HG03097 (cell line): ENCODE results near the gene DCAF10.
A peak's percentile ranks its signal among the peaks of the same experiment; 100 is the strongest.
"Not testable (repeated sequence)": the region's sequence is repeated elsewhere in the genome, so short reads cannot be mapped to it uniquely, and the experiment has no call there.

Source experiments
- ATAC-seq: cut with Tn5 transposase; IDR thresholded peaks from one replicate; pipeline ENCODE4 v1.9.1; 2021; ENCODE audit not compliant: unreplicated experiment, low FRiP score

Gene DCAF10

DNA sequence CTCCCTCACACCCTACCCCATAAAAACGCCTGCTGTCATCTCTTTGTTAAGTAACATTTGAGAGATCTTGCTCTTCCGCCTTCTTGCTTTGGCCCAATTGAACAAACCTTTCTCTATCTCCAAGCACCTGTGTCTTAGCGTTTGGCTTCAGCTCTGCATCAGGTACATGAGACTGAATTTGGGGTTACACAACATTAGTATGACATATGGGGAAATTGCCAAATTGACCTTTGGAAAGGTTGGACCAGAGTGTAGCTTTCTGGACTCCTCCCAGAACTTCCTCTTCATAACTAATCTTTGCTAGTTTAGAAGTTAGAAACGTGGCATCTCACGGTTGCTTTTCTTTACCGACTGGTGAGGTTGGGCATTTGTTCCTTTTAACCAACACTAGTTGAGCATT is 12.3 kb upstream of the DCAF10 start:
- no peak for ATAC-seq

DNA sequence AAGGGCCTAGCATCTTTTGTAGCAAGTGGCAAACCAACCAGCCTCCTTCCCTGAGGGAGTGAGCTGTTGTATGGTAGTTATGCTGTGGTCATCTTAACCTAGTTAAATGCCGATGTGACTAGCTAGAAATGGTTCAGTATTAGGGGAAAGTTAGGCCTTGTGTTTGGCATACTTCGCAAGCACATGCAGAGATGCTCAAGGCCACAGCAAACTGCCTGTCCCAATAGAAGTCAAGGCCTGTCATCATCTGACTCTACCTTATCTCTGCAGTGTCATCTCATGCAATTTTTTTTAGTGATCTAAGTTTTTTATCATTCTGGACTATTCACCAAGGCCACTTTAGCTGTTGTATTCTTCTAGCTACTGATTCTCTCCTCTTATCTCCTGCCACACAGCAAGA is 10.5 kb upstream of the DCAF10 start:
- no peak for ATAC-seq

DNA sequence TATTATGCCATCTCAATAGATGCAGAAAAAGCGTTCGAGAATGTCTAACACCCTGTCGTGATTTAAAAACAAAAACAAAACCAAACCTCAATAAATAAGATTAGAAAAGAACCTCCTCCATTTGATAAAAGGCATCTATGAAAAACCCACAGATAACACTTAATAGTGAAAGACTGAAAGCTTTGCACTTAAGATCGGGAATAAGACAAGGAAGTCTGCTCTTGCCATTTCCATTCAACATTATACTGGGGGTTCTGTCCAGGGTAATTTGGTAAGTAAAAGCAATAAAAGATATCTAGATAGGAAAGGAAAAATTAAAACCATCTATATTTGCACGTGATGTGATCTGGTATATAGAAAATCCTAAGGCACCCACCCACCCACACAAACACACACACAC is 8.5 kb upstream of the DCAF10 start:
- ATAC-seq = no peak

DNA sequence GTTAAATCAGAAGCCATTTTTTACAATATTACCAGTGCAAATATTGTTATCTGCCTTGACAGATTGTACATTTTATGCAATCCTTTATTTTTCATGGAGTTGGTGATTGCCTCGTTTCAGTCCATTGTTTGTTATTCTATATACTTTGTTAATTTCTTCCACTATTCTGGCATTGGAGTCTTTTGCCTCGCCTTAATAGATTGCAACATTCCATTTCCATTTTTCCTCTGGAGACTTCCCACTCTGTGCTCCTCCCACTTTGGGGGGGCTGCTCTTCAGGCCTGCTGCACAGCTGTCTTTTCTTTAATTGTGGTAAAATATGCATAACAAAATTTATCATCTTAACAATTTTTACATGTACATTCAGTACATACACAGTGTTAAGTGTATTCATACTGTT is 4.4 kb upstream of the DCAF10 start:
- no peak for ATAC-seq

DNA sequence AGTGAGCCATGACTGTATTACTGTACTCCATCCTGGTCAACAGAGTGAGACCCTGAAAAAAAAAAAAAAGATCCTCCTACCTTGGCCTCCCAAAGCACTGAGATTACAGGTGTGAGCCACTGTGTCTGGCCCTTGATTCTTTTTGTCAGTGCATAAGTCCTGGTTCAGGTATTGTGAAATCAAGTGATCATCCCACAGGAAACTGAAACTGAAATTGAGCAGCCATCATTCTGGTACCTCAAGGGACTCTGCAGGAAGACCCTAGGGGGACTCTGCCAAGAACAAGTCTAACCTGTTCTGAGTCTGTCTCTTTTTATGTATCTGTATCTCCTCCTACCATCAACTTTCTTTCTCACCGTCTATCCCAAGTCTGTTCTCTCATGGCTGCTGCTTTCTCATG is 1.9 kb upstream of the DCAF10 start:
- no peak for ATAC-seq

DNA sequence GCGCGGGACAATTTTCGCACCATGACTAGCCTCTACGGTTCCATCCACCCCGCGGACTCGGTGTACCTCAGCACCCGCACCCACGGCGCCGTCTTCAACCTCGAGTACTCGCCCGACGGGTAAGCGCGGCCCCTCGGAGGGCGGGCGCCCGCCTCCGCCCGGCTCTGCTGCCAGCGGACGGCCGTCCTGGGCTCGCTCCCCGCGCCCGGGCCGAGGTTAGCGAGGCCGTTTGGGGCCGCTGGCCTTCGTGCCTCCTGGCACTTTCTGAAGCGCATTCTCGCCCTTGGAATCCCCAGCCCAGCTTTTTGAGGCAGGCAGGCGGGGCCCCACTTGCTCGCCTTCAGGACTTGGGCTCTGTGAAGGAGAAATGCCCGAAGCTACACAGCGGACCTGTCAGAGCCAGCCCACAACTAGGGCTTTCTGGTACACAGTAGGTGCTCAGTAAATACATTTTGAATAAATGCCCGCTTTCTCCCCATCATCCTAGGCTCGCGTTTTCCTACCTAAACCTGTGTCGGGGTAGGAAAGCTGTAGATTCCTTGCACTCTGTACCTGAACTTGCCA is 772 bp downstream of the DCAF10 start:
- peak; percentile 30 for ATAC-seq

DNA sequence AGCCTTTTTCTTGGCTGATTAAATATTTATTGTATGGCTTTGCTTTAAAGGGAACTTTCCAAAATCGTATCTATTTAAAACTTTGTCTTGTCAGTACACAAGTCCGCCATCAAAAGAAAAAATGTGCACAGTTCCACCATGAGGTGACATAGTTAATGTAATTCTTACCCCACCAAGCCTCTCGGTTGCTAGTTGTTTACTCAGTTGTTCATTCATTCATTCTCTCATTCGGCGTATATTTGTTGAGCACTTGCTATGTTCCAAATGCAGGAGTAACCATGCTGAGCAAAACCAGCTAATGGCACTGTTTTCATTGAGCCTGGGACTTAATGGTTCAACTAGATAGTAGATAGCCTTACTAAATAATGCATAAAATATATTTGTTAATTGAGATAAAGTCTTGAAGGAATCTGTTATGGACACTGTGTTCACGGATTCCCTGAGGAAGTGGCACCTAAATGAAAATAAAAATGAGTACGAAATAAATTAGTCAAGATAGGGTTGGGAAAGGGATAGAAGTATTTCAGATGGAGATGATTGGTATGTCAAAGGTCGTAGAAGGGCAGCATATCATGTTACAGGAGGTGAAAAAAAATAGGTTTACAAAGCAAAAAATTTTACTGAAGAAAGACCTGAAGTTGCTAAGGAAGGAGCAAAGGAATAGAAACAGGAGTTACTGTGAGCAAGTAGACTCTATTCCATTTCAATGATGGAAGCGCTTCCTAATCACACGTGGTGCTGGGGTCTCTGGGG is 1.5 kb downstream of the DCAF10 start:
- ATAC-seq = no peak

DNA sequence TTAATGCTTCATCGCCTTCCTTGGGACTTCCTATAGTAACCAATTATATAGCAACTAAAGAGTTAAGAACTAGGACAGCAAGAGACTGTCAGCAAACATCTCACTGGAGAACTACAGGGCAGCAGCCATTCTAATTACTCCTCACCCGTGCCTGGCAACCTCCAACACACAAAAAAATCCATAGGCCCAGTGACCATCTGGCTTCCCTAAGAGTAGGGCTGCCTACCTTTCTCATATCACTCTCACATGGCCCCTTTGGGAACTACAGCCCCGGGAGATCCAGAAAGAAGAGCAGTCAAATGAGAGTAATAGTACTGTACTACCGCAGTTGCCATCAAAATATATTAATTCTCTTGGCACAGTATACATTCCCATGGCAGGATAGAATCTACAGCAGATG is 5.7 kb downstream of the DCAF10 start:
- ATAC-seq = no peak

DNA sequence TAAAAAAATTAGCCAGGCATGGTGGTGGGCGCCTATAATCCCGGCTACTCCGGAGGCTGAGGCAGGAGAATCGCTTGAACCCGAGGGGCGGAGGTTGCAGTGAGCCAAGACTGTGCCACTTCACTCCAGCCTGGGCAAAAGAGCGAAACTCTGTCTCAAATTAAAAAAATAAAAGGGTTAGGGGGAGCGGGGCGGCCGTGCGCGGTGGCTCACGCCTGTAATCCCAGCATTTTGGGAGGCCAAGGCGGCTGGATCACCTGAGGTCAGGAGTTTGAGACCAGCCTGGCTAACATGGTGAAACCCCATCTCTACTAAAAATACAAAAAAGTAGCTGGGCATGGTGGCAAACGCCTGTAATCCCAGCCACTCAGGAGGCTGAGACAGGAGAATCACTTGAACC is 9.1 kb downstream of the DCAF10 start:
- not testable (repeated sequence) for ATAC-seq

DNA sequence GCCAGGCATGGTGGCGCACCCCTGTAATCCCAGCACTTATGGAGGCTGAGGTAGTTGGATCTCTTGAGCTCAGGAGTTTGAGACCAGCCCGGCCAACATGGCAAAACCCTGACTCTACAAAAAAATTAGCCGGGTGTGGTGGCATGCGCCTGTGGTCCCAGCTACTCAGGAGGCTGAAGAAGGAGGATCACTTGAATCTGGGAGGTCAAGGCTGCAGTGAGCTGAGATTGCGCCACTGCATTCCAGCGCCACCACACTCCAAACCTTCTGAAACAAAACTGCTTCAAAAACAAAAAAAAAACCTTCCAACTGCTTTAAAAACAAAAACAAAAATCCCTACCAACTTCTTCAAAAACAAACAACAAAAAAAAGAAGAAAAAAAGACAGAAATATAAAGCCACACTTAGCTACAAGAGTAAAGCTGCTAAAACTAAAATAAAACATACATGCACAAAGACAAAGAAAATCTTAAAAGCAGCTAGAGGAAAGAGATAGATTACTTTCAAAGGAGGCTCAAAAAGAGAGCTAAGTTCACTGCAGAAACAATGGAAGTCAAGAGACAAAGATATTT is 11.4 kb downstream of the DCAF10 start:
- ATAC-seq = no peak

DNA sequence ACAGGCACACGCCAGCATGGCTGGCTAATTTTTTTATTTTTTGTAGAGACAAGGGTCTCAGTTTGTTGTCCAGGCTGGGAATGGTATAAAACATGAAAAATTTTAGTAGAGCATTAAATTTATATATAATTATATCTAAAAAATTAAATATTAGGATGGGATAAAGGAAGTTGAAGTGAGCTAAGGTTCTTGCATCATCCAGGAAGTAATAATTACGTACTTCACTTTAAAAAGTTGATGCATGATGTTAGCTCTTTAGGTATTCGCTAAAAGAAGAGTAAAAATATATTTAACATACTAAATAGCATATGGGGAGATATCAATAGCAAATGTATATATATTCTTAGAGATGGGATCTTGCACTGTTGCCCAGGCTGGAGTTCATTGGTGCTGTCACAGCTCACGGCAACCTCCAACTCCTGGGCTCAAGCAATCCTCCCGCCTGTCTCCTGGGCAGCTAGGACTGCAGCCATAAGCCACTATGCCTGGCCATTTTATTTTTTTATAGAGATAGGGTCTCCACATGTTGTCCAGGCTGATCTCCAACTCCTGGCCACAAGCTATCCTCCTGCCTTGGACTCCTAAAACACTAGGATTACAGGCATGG is 12.3 kb downstream of the DCAF10 start:
- ATAC-seq = no peak

DNA sequence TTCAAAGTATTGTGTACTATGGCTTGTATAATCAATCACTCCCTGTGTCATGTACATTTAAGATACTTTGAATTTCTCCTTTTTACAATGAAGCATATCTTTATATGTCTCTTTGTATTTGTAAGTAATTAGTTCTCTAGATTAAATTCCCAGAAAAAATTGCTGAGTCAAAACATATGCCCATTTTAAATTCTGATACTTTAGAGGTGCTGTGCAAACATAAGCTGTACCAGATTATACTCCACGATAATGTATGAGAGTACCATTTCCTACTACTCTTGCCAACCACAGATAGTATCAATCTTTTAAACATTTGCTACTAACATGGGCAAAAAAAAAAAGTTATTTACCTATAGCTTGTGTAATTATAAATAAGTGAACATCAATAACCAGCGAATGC is 18.3 kb downstream of the DCAF10 start:
- ATAC-seq = no peak

DNA sequence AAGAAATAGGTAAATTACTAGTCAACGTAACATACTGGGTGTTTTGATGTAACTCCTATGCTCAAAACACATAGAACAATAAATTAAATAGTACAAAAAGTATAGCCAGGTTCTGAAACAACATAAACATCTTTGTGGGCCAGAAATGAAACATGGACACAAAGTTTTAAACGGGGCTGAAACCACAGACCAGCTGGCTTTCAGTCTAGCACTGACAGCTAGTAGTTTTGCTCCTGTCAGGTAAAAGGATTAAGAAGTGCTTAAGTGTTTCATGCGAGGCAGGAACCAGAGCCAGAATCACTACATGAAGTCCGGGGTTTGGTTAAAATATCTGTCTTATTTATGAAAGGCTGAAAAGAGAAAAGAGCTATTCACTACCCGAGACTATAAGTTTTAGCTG is 19.5 kb downstream of the DCAF10 start:
- ATAC-seq = no peak

DNA sequence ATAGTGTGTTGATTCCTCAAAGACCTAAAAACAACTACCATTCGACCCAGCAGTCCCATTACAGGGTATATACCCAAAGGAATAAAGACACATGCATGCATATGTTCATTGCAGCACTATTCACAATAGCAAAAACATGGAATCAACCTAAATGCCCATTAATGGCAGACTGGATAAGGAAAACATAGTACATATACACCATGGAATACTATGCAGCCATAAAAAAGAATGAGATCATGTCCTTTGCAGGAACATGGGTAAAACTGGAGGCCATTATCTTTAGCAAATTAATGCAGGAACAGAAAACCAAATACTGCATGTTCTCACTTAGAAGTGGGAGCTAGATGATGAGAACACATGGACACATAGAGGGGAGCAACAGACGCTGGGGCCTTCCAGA is 24.6 kb downstream of the DCAF10 start:
- not testable (repeated sequence) for ATAC-seq

DNA sequence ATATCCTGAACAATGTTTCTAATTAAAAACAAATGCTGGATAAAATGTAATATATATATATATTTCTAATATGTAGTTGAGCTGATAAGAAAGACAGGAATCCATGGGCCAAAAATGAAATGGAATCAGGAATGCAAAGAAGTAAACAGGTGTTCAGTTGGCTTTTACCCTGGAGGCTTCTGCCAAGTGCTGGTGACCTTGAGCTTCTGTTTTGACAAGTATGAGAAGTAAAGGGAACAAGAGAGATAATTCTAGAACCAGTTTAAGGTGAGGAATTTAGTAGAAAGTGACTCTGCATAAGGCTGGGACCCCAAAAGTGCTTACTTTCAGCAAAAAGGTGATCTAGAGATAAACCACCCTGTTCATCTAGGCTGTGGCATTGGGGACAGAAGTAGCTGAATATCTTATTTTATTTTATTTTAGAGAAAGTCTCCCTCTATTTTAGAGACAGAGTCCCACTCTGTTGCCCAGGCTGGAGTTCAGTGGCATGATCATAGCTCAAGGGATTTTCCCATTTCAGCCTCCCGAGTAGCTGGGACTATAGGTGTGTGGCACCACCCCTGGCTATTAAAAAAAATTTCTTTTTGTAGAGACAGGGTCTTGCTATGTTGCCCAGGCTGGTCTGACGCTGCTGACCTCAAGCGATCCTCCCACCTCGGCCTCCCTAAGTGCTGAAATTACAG is 27.0 kb downstream of the DCAF10 start:
- no peak for ATAC-seq

DNA sequence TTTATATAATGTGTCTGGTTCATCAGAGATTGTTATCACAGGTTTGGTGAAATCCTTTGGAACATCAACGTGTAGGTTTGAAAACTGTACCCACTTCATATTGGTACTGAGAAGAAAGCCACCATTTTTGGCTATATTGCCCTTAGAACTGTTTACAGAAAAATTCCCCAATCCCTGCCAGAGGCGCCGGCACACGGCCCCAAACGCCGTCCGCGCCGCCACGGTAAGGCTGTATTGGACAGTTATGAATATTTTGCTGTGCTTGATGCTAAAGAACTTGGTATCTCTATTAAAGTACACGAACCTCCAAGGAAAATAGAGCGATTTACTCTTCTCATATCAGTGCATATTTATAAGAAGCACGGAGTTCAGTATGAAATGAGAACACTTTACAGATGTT is 35.2 kb downstream of the DCAF10 start:
- ATAC-seq = no peak

DNA sequence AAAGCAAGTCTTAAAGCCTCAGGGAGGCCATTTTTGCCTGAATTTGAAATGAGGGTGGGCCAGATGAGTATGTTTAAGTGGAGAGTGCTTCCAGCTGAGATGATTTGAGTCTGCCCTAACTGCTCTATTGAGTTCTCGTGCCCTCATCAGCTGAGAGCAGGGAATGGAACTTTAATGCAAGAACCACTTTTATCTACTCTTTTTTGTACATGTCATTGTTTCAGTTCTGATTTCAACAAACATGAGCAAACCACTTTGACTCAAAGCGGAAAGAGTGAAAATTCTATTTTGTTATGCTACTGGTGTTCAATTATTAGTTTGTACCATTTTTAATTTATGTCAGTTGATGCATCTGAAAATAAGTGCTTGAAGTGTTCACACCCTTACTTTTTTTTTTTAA is 35.8 kb downstream of the DCAF10 start:
- no peak for ATAC-seq

DNA sequence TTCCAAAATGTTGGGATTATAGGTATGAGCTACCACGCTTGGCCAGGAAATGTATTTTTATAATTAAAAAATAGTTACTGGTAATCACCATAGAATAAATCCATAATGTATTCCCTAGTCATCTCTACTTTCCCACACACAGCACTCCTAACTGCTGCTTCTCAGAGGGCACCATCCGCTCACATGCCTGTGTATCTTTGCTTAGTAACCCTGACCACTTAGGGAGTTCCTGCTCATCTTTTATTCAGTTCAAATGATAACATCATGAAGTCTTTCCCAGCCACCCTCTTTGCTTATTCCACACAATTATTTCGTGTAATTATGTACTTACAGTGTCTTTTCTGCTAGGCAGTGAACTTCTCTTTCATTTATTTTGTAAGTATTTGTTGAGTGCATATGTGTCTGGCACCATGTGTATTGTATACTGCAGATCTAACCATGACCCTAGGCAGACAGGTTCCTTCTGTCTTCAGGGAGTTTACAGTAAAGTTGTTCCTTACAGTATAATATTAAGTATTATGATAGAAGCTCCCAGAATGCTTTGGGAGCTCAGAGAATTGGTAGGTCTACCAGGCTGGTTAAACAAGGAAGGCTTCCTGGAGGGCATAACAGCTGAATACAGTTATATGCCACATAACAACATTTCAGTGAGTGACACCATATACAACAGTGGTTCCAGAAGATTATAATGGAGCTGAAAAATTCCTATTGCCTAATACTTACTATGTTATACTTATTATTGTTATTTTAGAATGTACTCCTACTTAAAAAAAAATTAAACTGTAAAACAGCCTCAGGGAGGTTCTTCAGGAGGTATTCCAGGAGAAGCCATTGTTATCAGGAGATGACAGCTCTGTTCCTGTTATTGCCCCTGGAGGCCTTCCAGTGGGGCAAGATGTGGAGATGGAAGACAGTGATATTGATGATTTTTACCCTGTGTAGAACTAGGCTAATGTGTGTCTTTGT is 39.2 kb downstream of the DCAF10 start:
- no peak for ATAC-seq

DNA sequence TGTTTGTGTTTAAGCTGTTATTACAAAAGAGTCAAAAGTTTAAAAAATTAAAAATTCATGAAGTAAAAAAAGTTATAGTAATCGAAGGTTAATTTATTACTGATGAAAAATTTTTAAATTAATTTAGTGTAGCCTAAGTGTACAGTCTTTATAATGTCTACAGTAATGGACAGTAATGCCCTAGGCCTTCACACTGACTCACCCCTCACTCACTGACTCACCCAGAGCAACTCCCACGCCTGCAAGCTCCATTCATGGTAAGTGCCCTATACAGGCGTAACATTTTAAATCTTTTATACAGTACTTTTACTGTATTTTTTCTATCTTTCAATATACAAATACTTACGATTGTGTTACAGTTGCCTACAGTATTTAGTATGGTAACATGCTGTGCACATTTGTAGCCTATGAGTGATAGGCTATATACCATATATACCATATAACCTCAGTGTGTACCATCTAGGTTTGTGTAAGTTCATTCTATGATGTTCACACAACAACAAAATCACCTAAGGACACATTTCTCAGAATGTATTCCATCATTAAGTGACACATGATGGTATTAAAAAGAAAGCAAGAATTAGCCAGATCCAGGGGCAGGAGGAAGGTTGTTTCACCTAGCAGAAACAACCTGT is 40.1 kb downstream of the DCAF10 start:
- no peak for ATAC-seq

DNA sequence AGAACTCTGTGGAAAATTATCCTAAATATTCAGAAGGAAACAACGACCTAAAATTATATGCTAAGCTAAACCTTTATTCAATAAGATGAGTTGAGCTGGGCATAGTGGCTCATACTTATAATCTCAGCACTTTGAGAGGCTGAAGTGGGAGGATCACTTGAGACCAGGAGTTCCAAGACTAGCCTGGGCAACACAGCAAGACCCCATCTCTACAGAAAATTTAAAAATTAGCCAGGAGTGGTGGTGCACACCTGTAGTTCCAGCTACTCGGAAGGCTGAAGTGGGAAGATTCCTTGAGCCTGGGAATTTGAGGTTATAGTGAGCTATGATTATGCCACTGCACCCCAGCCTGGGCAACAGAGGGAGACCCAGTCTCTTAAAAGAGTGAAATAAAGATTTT is 51.6 kb downstream of the DCAF10 start:
- ATAC-seq = no peak
